ENCODE data around the gene TH.

Gene TH

DNA sequence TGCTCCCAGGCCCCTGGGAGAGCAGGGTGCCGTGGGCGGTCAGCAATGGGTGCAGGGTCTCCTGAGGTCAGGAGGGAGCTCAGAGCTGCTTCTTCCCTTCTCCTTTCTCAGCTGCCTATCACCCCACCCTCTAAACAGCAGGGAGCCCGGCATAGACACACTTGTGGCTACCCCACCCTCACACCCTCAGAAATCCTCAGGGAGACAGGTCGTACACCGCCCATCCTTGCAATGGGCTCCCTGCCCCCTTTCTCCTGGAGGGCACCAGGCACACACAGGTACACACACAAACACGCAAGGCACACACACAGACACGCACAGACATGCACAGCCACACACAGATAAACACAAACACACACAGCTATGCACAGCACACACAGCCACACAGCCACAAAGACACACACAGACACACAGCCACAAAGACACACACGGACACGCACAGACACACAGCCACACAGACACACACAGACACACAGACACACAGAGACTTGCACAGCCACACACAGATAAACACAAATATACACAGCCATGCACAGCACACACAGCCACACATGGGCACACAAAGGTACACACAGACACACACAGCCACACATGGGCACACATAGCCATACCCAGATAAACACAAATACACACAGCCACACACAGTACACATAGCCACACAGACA, 44.9 kb upstream of the TH start:
- no peaks in the 10 kb centered on the region for H3K9me2 ChIP-seq (replicated peaks; ENCODE audit: control insufficient read depth, low read length)
- no peaks in the 10 kb centered on the region for H3F3A ChIP-seq (ENCODE audit: control insufficient read depth, insufficient read depth)
- H3K4me1 ChIP-seq (ENCODE audit: control insufficient read depth, low read length) = no peaks in the 10 kb centered on the region
- H3K27ac ChIP-seq (ENCODE audit: low read depth, low read length) = no peak overlapping the region
- H3K4me2 ChIP-seq (ENCODE audit: low read length) = no peak overlapping the region
- no peak overlapping the region for H3K4me3 ChIP-seq (ENCODE audit: low read length)
- no peaks in the 10 kb centered on the region for H3K9me3 ChIP-seq (ENCODE audit: control insufficient read depth, insufficient read depth, low read length)
- H3K79me2 ChIP-seq (ENCODE audit: control insufficient read depth, low read length) = no peaks in the 10 kb centered on the region
- H3K36me3 ChIP-seq (ENCODE audit: control insufficient read depth, low read length) = no peaks in the 10 kb centered on the region
- H3K27me3 ChIP-seq (ENCODE audit: control insufficient read depth, low read length) = peaks cover 4% of the 10 kb centered on the region; the same call in 1 of the 2 replicates
- TF ChIP-seq EZH2phosphoT487 (IDR thresholded peaks at IDR 0.05; ENCODE audit: borderline replicate concordance, low read length) = no peak
- TF ChIP-seq, protein P1, sequence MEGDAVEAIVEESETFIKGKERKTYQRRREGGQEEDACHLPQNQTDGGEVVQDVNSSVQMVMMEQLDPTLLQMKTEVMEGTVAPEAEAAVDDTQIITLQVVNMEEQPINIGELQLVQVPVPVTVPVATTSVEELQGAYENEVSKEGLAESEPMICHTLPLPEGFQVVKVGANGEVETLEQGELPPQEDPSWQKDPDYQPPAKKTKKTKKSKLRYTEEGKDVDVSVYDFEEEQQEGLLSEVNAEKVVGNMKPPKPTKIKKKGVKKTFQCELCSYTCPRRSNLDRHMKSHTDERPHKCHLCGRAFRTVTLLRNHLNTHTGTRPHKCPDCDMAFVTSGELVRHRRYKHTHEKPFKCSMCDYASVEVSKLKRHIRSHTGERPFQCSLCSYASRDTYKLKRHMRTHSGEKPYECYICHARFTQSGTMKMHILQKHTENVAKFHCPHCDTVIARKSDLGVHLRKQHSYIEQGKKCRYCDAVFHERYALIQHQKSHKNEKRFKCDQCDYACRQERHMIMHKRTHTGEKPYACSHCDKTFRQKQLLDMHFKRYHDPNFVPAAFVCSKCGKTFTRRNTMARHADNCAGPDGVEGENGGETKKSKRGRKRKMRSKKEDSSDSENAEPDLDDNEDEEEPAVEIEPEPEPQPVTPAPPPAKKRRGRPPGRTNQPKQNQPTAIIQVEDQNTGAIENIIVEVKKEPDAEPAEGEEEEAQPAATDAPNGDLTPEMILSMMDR (IDR thresholded peaks at IDR 0.05; ENCODE audit: low read depth, low read length, poor library complexity, severe bottlenecking) = no peak
- H4K20me1 ChIP-seq (ENCODE audit: control insufficient read depth, insufficient read depth, low read depth, low read length) = no peaks in the 10 kb centered on the region

DNA sequence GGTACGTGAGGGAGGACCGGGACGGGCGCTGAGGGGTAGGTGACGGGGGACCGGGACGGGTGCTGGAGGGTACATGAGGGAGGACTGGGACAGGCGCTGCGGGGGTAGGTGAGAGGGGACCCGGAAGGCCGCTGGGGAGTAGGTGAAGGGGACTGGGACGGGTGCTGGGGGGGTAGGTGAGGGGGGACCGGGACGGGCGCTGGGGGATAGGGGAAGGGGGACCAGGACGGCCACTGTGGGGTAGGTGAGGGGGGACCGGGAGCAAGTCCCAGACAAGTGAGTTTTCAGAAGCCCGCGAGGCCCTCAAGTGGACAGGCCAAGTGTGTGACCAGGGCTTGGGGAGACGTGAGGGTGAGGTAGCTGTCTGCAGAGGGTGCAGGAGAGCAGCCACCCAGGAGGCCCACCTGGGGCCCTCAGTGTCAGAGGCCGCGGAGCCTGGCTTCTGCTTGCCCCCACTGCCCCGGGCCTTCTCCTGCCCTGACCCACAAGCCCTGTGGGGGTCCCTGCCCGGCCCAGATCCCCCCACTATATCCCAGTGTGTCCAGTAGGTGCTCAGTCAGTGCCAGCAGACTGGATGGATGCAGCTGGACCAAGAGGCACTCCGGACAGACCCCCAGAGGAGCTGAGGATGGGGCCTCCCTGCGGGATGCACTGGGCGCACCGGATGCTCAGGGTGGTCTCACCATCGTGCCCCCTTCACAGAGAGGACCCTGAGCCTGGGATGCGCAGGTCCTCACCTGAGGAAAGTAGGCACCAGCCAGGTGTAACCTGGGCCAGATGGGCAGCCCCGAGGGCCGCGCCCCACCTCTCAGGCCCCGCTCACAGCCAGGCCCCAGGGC, 44.2 kb upstream of the TH start:
- TF ChIP-seq, protein P1 (IDR thresholded peaks at IDR 0.05; ENCODE audit: low read depth, low read length, poor library complexity, severe bottlenecking) = no peak
- no peak for TF ChIP-seq EZH2phosphoT487 (IDR thresholded peaks at IDR 0.05; ENCODE audit: borderline replicate concordance, low read length)
- no peaks in the 10 kb centered on the region for H3K79me2 ChIP-seq (ENCODE audit: control insufficient read depth, low read length)

DNA sequence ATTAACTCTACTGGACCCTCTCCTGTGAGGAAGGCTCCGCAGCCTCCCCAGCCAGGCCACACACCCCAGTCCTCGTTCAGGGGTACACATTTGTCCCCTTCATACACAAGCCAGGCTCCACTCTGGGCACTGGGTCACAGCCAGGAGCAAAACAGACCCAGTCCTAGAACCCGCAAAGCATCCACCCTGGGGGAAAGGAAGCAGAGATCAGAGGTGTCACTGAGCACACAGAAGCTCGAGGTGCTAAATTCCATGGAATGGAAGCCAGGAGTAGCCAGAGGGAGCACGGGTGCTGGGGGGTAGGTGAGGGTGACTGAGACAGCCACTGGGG, 43.6 kb upstream of the TH start:
- Histone ChIP-seq H3K9me3 (ENCODE audit: control insufficient read depth, insufficient read depth, low read length) (no peaks in the 10 kb centered on the region), H3F3A (ENCODE audit: control insufficient read depth, insufficient read depth) (no peaks in the 10 kb centered on the region), H3K36me3 (ENCODE audit: control insufficient read depth, low read length) (no peaks in the 10 kb centered on the region), H3K27me3 (ENCODE audit: control insufficient read depth, low read length) (no peaks in the 10 kb centered on the region), H3K9me2 (replicated peaks; ENCODE audit: control insufficient read depth, low read length) (no peaks in the 10 kb centered on the region), H3K4me2 (ENCODE audit: low read length) (no peak overlapping the region), H3K4me1 (ENCODE audit: control insufficient read depth, low read length) (no peaks in the 10 kb centered on the region), H4K20me1 (ENCODE audit: control insufficient read depth, insufficient read depth, low read depth, low read length) (no peaks in the 10 kb centered on the region), H3K27ac (ENCODE audit: low read depth, low read length) (no peak overlapping the region), H3K79me2 (ENCODE audit: control insufficient read depth, low read length) (no peaks in the 10 kb centered on the region), H3K4me3 (ENCODE audit: low read length) (no peak overlapping the region)
- TF ChIP-seq, protein P1 (IDR thresholded peaks at IDR 0.05; ENCODE audit: low read depth, low read length, poor library complexity, severe bottlenecking) = no peak
- no peak for TF ChIP-seq EZH2phosphoT487 (IDR thresholded peaks at IDR 0.05; ENCODE audit: borderline replicate concordance, low read length)

More for the DNA sequence above, 44.2 kb upstream of the TH start:
- Histone ChIP-seq H3K27me3 (ENCODE audit: control insufficient read depth, low read length) (no peaks in the 10 kb centered on the region), H4K20me1 (ENCODE audit: control insufficient read depth, insufficient read depth, low read depth, low read length) (no peaks in the 10 kb centered on the region), H3K9me2 (replicated peaks; ENCODE audit: control insufficient read depth, low read length) (no peaks in the 10 kb centered on the region), H3K4me1 (ENCODE audit: control insufficient read depth, low read length) (no peaks in the 10 kb centered on the region), H3F3A (ENCODE audit: control insufficient read depth, insufficient read depth) (no peaks in the 10 kb centered on the region), H3K27ac (ENCODE audit: low read depth, low read length) (no peak overlapping the region), H3K36me3 (ENCODE audit: control insufficient read depth, low read length) (no peaks in the 10 kb centered on the region), H3K4me3 (ENCODE audit: low read length) (no peak overlapping the region), H3K9me3 (ENCODE audit: control insufficient read depth, insufficient read depth, low read length) (no peaks in the 10 kb centered on the region), H3K4me2 (ENCODE audit: low read length) (no peak overlapping the region)

All from DOHH2 (cell line).